Activated CD4-positive, alpha-beta T cell treated with anti-CD3 and anti-CD28 coated beads, Interleukin-2, Interleukin-4, amounts not matched to agents 100 ng/mL and 50 ng/mL, durations not matched to agents 16 hours and 8 hours (primary cell): Measurements from ENCODE around the gene ZBTB7C.

ENCODE experiments used
- DNase-seq: peaks from one replicate; pipeline ENCODE4 v3.0.0-alpha.2; 2020; ENCODE audit warnings: low spot score

ZBTB7C gene

GRCh38 chr18:48138660-48139430, 270.3 kb downstream of the ZBTB7C start:
- DNase-seq: no peak

- DNase-seq: no peak
Measured at GRCh38 chr18:48138210-48138609, 271.0 kb downstream of the ZBTB7C start.

- no peak for DNase-seq
Measured at GRCh38 chr18:48137374-48138081, 271.7 kb downstream of the ZBTB7C start.

- DNase-seq: no peak
Measured at GRCh38 chr18:48136827-48137373, 272.3 kb downstream of the ZBTB7C start.

- DNase-seq: no peak
Measured at GRCh38 chr18:48136051-48136826, 272.9 kb downstream of the ZBTB7C start.

GRCh38 chr18:48135436-48135966, 273.7 kb downstream of the ZBTB7C start:
- DNase-seq: no peak

GRCh38 chr18:48134609-48135008, 274.6 kb downstream of the ZBTB7C start:
- DNase-seq: no peak

GRCh38 chr18:48133671-48134251, 275.4 kb downstream of the ZBTB7C start:
- DNase-seq: no peak

- peak; percentile 17 for DNase-seq
Measured at GRCh38 chr18:48132797-48133655, 276.2 kb downstream of the ZBTB7C start.

- no peak for DNase-seq
Measured at GRCh38 chr18:48131042-48131441, 278.1 kb downstream of the ZBTB7C start.

GRCh38 chr18:48129621-48130082, 279.5 kb downstream of the ZBTB7C start:
- DNase-seq: no peak

- DNase-seq: no peak
Measured at GRCh38 chr18:48127606-48128005, 281.6 kb downstream of the ZBTB7C start.

- DNase-seq: no peak
Measured at GRCh38 chr18:48126240-48126639, 282.9 kb downstream of the ZBTB7C start.

GRCh38 chr18:48125724-48126123, 283.5 kb downstream of the ZBTB7C start:
- no peak for DNase-seq

- peak; percentile 87 for DNase-seq
Measured at GRCh38 chr18:48124857-48125626, 284.1 kb downstream of the ZBTB7C start.

GRCh38 chr18:48123941-48124340, 285.2 kb downstream of the ZBTB7C start:
- no peak for DNase-seq

- no peak for DNase-seq
Measured at GRCh38 chr18:48123324-48123723, 285.9 kb downstream of the ZBTB7C start.

GRCh38 chr18:48122816-48123215, 286.4 kb downstream of the ZBTB7C start:
- no peak for DNase-seq

- no peak for DNase-seq
Measured at GRCh38 chr18:48122376-48122775, 286.8 kb downstream of the ZBTB7C start.

GRCh38 chr18:48121752-48122151, 287.4 kb downstream of the ZBTB7C start:
- no peak for DNase-seq
